Measurements from ENCODE around the gene ZBTB47. TPM values are rescaled to one million over a fixed set of nuclear protein-coding genes. Genes with fewer than 3 reads are reported as not detected.

Gene ZBTB47
- total RNA-seq, 2 experiments from 2014 or later = 0.43 to 0.45 TPM

- Mint-ChIP-seq H3K27me3 (peaks cover 3% of the 10 kb centered on the region), H3K36me3 (ENCODE audit: low read depth) (no peaks in the 10 kb centered on the region), H3K9me3 (peaks cover 16% of the 10 kb centered on the region), H3K27ac (no peak overlapping the region), H3K4me1 (ENCODE audit: low read depth) (no peaks in the 10 kb centered on the region), H3K4me3 (no peak overlapping the region)
- no peak for ATAC-seq
- no peak for TF ChIP-seq CTCF (IDR thresholded peaks at IDR 0.05)
- DNase-seq = no peak
- intact Hi-C loops (cut with micrococcal nuclease) = no loop called here
- POLR2A ChIA-PET = no interaction called here
- CTCF ChIA-PET = no interaction called here
Observed at GRCh38 chr3:42674146-42674545, 20.6 kb downstream of the ZBTB47 start.

GRCh38 chr3:42675909-42676308 lies 22.4 kb downstream of the ZBTB47 start:
- Mint-ChIP-seq H3K4me3 (no peak overlapping the region), H3K27me3 (peaks cover 3% of the 10 kb centered on the region), H3K36me3 (ENCODE audit: low read depth) (no peaks in the 10 kb centered on the region), H3K9me3 (peaks cover 16% of the 10 kb centered on the region), H3K4me1 (ENCODE audit: low read depth) (no peaks in the 10 kb centered on the region), H3K27ac (no peak overlapping the region)
- CTCF ChIA-PET = no interaction called here
- TF ChIP-seq CTCF (IDR thresholded peaks at IDR 0.05) = no peak
- intact Hi-C loops (cut with micrococcal nuclease) = no loop called here
- no peak for DNase-seq
- ATAC-seq = no peak
- POLR2A ChIA-PET = no interaction called here

- Mint-ChIP-seq H3K27me3 (peaks cover 7% of the 10 kb centered on the region), H3K9me3 (peaks cover 16% of the 10 kb centered on the region), H3K36me3 (ENCODE audit: low read depth) (no peaks in the 10 kb centered on the region), H3K4me1 (ENCODE audit: low read depth) (no peaks in the 10 kb centered on the region), H3K4me3 (no peak overlapping the region), H3K27ac (no peak overlapping the region)
- intact Hi-C loops (cut with micrococcal nuclease) = no loop called here
- TF ChIP-seq CTCF (IDR thresholded peaks at IDR 0.05) = no peak
- ChIA-PET POLR2A (no interaction called here), CTCF (no interaction called here)
- ATAC-seq (no peak), DNase-seq (no peak)
Observed at GRCh38 chr3:42678447-42678846, 24.9 kb downstream of the ZBTB47 start.

GRCh38 chr3:42680271-42680670 lies 26.8 kb downstream of the ZBTB47 start:
- ATAC-seq (peak; percentile 38), DNase-seq (no peak)
- H3K27ac Mint-ChIP-seq = no peak overlapping the region
- H3K4me3 Mint-ChIP-seq = no peak overlapping the region
- intact Hi-C loops (cut with micrococcal nuclease) = no loop called here
- H3K9me3 Mint-ChIP-seq = peaks cover 16% of the 10 kb centered on the region
- H3K27me3 Mint-ChIP-seq = peaks cover 7% of the 10 kb centered on the region
- no peaks in the 10 kb centered on the region for H3K36me3 Mint-ChIP-seq (ENCODE audit: low read depth)
- TF ChIP-seq CTCF (IDR thresholded peaks at IDR 0.05) = no peak
- CTCF ChIA-PET = no interaction called here
- H3K4me1 Mint-ChIP-seq (ENCODE audit: low read depth) = no peaks in the 10 kb centered on the region
- POLR2A ChIA-PET = no interaction called here

- Mint-ChIP-seq H3K4me3 (no peak overlapping the region), H3K4me1 (ENCODE audit: low read depth) (no peaks in the 10 kb centered on the region), H3K36me3 (ENCODE audit: low read depth) (no peaks in the 10 kb centered on the region), H3K27ac (no peak overlapping the region), H3K27me3 (peaks cover 8% of the 10 kb centered on the region), H3K9me3 (peaks cover 16% of the 10 kb centered on the region)
- DNase-seq = no peak
- ChIA-PET CTCF (no interaction called here), POLR2A (no interaction called here)
- intact Hi-C loops (cut with micrococcal nuclease) = no loop called here
- no peak for ATAC-seq
- TF ChIP-seq CTCF (IDR thresholded peaks at IDR 0.05) = no peak
Observed at GRCh38 chr3:42680806-42681205, 27.3 kb downstream of the ZBTB47 start.
